GM19043 (cell line): ENCODE data around the gene ZNF385C.
A peak's percentile ranks its signal among the peaks of the same experiment; 100 is the strongest.
"Not testable (repeated sequence)": the region's sequence is repeated elsewhere in the genome, so short reads cannot be mapped to it uniquely, and the experiment has no call there.

Source experiments
- ATAC-seq: cut with Tn5 transposase; IDR thresholded peaks from one replicate; pipeline ENCODE4 v1.9.1; 2021; ENCODE audit warnings: low read depth; ENCODE audit not compliant: unreplicated experiment

ZNF385C gene

DNA sequence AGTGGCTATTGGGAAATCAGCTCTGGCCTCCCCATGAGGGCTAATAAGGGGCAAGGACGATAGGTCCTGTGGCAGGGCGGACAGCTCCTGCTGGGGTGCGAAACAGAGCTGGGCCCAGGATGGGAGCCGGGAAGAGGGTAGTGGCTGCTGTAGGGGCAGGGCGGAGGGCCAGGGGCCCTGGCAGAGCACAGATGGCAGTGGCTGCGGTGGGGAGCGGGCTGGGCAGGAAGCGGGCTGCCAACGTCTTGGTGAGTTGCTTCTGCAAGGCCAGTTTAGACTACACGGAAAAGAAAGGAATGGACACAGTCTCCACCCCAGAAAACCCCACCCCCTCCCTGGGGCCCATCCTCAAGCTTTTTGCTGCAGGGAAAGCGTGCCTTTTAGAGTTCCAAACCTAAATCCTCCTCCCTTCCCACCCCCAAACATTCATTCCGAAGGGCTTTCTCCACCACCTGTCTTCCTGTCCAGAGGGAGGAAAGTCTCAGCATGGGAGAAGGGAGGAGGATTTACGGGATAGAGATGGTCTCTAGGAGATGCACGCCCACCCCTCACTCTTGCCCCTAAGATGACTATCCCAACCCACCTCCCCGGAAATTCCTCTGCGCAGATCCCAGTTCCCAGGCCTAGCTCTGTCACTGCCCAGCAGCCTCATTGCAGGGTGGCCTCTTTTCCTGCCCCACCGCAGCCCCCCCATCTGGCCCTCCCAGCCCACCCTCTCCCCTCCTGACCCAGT, 71.2 kb downstream of the ZNF385C start:
- no peak for ATAC-seq

DNA sequence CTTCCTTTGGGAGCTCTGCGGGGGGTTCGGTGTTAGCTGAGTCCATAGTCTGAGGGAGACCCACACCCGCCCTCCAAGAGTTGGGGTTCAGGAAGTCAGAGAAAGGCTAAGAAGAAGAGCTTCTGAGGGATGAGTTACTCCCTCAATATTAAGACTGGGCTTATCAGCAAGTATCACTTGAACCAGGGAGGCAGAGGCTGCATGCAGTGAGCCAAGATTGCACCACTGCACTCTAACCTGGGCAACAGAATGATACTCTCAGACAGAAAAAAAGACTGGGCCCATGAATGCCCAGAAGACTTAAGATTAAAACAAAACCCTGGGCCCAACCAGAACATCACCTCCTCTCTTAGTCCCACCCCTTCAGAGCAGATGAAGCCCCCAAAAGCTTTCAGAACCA, 72.3 kb downstream of the ZNF385C start:
- no peak for ATAC-seq

DNA sequence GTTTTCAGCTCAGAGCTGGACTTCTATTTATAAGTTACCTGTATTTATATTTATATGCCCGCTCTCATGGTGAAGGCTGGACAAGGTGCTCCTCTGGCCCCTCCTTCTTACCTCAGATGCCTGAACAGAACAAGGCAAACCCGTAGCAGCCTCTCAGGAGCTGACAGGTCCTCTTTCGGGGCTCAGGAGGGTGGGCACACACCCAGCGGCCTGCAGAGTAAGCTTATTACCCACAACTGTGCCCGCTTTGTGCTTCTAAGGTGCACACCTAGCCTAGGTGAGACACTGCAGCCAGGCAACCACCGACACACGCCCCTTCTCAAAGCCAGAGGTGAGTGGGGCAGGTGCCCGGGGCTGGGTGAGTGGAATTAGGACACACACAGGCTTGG, 73.1 kb downstream of the ZNF385C start:
- no peak for ATAC-seq

DNA sequence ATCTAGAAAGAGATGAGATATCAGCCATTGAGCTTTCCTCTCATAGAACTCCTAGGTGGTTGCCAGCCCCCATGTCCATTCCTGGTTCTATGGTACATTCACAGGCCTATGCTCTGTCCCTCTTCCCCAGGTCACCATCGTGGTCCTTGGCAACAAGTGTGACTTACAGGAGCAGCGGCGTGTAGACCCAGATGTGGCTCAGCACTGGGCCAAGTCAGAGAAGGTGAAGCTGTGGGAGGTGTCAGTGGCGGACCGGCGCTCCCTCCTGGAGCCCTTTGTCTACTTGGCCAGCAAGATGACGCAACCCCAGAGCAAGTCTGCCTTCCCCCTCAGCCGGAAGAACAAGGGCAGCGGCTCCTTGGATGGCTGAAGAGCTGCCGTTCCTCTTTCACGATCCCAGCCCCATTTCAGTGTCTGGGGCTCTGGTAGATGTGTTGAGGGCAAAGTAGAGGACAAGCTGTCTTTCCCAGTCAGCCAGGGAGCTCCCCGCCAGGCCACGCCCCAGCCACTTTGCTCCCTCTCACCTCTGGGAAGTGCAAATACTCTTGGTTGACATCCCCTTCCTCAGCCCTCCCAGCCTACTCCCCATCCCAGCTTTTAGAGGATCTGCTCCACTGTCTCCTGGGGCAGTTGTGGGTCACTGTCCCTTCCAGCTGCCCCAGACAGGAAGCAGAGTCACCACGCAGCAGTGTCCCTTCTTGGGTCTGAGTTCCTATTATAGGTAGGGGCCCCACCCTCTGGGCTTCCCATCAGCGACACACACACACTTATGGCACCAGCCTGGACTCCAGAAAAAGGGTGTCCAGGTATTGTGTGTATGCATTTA, 74.5 kb downstream of the ZNF385C start:
- no peak for ATAC-seq

DNA sequence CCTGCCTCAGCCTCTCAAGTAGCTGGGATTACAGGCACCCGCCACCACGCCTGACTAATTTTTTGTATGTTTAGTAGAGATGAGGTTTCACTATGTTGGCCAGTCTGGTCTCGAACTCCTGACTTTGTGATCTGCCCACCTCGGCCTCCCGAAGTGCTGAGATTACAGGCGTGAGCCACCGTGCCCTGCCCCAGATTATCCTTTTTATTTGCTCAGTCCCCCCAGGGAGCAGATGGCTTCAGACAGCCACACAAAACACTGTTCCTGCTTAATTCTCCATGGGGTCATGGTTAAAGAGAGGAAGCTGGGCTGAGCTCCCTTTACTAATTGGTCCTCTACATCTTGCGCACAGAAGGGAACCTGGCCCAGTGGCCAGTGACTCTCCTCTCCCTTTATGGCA, 77.4 kb downstream of the ZNF385C start:
- not testable (repeated sequence) for ATAC-seq

DNA sequence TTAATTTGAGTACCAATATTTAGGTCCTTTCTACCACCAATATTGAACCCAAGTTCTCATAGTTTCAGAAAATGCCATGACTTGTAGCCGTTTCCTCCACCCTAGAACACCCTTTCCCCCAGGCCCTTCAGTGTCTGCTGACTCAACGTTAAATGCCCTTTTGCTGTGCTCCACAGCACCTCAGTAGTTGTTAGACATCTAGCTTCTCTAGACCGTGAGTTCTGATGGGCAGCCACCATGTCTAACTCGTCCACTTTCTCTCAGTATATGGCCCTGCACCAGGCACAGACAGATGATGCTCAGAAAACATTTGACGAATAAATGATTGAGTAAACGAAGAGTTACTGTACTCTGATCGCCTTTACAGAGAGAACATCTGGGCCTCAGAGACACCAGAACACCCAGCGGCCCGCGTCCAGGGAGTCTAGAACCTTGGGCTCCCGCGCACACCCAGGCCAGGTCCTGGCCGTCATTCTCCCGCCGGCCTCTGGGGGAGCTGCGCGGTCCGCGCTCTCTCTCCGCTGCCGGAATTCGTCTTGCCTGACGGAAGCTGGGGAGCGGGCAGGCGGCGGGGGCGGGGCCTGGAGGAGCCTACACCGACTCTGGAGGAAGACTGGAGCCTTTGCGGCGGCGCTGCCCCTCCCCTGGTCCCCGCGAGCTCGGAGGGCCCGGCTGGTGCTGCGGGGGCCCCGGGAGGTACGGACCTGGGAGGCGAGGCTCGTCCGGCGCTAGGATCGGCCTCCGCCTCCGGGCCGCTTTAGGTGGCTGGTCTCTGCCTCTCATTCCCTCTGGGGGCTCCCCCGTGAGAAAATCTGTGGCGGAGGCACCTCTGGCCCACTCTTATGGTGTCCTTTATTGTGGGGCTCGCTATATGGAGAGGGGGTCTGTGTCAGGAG, 78.5 kb downstream of the ZNF385C start, which contains the start of gene NKIRAS2:
Gene NKIRAS2, plus strand, starts transcription at position 582 of the 896 bp plus-strand sequence. CDS start 1,488 bp downstream, outside the sequence.
- peak; percentile 53 for ATAC-seq

DNA sequence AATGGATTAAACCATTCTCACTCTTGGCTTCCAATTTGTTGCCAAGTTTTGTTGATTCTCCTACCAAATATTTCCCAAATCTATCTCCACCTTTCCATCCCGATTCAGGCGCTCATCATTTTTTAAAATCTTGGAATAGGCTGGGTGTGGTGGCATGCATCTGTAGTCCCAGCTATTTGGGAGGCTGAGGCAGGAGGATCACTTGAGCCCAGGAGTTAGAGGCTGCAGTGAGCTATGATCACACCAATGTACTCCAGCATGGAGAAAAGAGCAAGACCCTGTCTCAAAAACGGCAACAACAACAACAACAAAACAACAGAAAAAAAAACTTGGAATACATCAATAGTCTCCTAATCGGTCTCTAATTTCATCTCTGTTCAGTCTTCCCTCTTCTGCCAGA, 79.3 kb downstream of the ZNF385C start:
- no peak for ATAC-seq

DNA sequence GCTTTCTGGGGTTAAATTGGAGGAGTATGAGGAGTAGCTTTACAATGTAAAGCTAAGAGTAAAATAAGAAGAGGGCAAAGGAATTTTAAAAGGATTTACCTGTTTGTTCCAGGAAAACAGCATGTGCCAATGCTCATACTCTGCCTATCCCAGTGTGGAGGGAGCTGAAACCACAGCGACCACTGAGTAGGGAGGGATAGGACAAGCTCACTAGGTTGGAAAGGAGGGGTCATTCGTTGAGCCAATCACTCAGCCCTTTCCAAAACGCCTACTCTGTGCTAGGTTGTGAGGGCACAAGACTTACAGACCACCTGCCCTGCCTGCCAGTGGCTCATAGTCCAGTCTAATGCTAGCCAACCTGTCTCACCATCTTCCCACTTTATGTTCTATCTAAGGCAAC, 79.9 kb downstream of the ZNF385C start:
- ATAC-seq: no peak

DNA sequence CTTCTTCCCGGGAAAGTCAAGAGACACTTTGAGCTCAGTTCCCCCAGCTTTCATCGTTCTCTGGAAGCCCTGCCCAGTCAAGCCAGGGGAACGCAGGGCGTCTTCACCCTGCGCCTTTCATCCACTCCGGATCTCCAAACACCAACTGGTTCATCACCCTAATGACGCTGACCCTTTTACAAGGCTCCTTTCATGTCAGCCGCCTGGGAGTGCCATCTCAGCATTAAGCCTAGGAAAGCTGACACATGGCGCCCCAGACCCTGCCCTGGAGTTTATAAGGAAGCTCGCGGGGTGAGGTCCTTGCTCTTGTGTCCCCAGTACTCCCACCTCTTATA, 80.4 kb downstream of the ZNF385C start:
- no peak for ATAC-seq

DNA sequence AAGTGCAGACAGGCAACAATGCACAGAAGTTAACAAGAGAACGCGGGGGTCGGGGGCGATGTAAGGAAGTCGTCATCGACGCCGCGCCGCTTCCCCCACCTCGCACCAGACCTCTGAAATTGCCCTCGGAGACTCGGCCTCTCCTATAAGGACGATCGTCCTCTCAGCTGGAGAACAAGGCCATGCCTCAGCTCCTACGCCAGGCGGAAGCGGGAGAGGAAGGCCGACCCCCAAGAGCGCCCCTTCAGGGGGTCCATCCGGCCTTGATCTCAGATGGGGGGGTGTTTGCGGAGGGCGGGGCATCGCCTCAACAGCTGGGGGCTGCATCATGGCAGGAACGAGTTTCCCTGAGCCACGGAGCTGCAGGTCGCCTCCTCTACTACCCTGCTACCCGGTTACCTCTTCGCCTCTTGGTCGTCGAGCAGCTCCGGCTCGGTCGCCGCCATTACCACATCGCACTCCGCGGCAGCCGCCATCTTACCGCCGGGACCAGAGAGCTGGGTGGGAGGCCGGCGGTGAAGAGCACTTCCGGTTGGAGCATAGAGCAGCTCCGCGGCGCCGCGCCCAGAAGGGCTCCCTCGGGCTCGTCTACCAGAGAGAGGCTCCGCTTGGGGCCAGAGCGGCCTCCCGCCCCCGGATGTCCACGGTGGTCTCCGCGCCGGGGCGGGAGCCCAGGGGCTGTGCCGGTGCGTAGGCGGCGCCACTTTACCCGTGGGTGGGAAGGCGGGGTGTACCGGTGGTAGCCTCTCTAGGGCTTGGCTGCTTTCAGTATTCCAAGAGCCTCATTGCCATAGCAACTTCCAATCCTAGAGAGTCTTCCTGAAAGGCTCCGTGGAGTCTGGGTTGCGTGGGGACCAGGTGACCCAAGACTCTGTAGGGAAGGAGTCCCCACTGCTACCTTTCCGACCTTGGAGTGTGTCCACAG, 81.1 kb downstream of the ZNF385C start, which contains the start of gene DNAJC7:
Gene DNAJC7, minus strand, starts transcription at position 499 of the 925 bp plus-strand sequence. Its CDS starts 23 bp downstream, at position 476.
- peak; percentile 82 for ATAC-seq

DNA sequence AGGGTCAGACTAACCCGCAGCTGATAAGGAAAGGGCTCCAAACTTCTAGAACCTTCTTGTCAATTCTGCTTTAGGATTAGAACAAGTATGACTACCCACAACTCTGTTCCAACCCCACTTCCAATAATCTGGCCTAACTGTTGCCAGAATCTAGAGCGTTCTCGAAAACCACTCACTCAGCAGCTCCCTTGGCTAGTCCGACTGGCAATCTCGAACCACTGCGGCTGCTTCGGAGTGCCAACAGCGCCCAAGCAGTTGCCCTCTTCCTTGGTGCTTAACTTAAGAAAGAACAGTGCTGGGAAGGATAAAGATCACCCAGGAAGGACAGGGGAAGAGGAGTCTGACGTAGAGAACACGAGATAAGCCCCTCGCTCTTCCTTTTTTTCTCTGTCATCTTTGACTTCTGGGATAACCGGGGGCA, 81.9 kb downstream of the ZNF385C start:
- no peak for ATAC-seq

DNA sequence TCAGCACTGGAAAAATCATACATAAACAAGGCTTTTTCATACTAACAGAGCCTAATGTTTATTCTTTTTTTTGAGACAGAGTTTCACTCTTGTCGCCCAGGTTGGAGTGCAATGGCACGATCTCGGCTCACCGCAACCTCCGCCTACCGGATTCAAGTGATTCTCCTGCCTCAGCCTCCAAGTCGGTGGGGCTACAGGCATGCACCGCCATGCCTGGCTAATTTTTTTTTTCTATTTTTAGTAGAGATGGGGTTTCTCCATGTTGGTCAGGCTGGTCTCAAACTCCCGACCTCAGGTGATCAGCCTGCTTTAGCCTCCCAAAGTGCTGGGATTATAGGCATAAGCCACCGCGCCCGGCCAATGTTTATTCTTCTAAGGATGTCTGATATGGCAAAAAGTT, 84.5 kb downstream of the ZNF385C start:
- ATAC-seq: not testable (repeated sequence)

DNA sequence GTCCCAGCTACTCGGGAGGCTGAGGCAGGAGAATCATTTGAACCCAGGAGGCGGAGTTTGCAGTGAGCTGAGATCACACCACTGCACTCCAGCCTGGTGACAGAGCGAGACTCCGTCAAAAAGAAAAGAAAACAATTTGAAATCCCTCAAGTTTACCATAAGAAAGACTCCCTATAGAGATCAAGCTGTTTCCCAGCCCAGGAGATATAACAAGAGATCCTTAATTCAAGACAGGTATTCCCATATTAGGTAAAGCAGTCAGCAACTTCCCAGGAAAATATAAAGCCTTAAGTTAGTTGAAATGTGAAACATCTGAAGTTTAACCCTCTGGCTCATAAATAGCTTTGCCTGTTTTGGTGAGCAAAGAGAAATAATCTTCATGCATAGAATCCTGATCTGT, 85.9 kb downstream of the ZNF385C start:
- not testable (repeated sequence) for ATAC-seq

DNA sequence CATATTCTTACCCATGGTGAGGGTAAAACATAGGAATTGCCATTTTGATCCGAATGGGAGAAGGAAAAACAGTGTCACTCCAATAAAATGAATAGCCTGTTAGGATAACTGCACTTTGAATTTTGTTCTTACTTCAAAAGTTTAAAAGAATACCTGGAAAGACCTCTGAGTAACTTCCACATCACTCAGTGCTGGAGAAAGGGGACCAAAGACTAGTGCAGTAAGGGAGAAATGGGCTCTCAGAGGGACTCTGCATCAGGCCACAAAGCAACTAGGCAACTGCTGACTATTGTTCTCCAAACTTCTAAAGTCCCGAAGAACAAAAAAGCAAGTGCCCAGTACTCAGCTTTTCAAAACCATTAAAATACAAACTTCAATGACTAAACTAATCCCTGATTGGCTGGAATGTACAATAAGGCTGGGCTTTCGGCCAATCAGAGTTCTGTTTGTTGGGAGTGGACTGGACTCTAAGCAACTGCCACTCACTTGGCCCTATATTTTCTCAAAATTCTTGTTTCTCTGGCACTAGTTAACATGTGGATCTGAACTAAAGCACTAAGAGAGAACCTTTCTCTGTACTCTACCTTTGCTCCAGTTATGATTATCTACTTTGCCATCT, 87.3 kb downstream of the ZNF385C start:
- no peak for ATAC-seq

DNA sequence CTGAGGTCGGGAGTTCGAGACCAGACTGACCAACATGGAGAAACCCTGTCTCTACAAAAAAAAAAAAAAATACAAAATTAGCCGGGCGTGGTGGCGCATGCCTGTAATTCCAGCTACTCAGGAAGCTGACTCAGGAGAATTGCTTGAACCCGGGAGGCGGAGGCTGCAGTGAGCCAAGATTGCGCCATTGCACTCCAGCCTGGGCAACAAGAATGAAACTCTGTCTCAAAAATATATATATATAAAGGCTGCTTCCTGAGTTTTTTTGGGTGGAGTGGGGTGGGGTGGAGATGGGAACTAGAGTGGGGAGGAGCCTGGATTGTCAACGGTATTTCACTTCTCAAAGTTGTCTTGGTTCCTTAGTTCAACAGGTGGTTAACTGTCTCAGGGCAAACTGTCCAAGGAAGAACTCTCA, 88.0 kb downstream of the ZNF385C start:
- not testable (repeated sequence) for ATAC-seq

DNA sequence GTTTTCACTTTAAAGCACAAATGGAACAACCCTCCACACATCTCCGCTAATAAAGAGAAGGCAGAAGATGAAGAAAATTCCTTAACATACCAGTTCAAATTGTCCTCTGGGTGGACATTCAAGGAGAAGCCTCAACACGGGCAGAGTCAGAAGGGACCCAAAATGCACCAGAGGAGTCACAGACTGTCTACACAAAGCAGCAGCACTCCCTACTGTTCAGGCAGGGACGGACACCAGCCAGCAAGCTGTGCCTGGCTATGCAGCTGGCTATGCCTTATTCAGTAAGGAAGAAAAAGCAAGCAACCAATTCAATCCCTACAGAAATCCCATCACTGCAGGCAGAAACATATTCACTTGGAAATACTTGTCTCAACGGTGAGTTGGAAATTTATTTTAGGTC, 89.1 kb downstream of the ZNF385C start:
- no peak for ATAC-seq

DNA sequence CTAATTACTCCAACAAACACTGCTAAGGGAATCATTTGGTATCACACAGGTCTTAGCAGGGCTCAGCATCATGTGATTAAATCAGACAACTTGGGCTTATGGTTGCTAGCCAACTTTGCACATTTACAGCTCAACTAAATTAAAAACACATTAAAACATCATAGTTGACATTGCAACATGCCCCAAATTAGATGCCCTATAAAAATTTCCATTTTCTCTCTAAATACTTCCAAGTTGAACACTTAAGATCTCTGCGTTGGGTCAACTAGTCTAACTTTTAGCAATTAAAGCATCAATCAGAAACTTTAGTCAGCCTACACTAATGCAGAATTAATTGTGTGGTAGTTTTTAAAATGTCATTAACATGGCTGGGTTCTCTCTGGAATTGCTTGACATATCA, 93.1 kb downstream of the ZNF385C start:
- no peak for ATAC-seq

DNA sequence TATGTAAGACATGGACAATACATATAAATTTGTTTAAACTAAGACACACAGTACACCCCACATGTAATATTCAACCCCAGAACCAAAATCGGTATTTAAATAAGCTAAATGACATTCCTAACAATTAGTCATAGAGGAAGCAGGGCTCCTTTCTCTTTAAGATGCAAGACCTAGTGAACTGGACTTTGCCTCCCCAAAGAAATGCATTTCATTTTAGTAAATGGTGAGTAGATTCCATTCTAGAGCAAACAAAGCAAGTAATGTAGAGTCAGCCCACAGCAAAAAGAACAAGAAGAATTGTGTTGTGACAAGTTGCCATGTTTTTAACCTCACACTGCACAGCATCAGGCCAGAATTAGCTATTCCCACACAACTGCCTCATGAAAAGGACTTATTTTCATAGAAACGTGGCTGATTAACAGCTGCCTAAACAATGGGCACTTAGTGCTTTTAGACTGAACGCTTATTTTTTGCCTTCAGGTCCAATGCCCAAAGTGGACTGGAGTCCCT, 95.4 kb downstream of the ZNF385C start:
- ATAC-seq: no peak

DNA sequence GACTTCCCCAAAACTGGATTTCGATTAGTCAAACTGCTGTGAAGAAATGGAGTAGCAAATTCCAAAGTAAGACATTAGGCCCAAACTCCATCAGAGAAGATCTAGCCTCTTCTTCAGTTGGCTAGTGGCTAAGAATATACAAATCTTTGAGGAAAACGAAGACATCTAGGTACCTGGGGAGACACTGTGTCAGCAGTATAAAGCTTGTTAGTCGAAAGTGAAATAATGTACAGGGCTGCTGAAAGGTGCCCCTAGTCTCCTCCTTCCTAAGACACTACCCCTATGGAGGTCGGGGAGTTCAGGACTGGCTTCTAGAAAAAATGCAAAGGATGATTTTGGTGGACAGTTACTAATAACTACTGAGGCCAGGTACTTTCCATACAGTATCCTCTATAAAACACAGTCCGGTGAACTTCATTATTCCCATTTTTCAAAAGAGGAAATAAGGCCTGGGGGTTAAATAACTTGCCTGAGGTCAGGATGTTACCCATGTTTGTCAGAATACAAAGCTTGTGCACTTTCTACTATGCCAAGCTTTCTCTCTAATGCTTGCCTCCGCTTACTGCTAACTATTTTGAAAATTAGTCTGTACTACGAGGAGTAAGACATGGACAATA, 96.0 kb downstream of the ZNF385C start:
- ATAC-seq: no peak
